HuH-7.5 (cell line): ENCODE measurements around the gene KIF26A.

Experiments
- DNase-seq: peaks from one replicate; pipeline ENCODE4 v3.0.0; 2011; ENCODE audit warnings: low spot score

KIF26A gene

GRCh38 chr14:104113631-104114420 lies 24.6 kb upstream of the KIF26A start:
- DNase-seq, result no peak

DNA sequence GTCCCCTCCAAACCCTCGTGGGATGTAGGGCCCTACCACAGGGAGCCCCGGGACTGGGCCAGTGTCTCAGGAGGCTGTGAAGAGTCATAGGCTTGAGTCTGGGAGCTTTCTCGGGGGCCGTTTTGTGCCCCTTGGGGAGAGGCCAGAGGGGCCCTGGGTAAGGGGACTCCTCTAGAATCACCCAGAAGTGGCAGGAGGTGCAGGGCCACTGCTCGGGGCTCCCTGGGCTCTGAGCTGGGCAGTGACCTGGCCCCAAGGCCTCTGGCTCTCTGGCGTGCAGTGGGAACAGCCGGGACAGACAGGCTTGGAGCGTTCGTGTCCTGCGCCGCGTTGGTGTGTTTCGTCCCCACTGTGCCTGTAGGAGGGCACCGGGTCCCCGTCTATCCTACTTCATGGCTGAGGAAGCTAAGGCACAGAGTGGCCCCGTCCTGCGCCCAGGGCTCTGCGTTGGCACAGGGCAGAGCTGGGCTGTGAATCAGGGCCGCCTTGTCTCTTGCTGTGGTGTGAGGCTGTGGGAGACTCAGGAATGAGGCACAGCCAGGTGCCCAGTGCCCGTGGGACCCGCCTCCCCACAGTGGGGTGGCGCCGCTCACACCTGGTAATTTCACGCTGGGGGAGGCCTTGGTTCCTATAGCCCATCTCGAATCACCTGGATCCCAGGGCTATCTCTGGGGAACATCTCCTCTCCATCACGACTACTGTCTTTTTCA lies 23.8 kb upstream of the KIF26A start:
- DNase-seq, result no peak

DNA sequence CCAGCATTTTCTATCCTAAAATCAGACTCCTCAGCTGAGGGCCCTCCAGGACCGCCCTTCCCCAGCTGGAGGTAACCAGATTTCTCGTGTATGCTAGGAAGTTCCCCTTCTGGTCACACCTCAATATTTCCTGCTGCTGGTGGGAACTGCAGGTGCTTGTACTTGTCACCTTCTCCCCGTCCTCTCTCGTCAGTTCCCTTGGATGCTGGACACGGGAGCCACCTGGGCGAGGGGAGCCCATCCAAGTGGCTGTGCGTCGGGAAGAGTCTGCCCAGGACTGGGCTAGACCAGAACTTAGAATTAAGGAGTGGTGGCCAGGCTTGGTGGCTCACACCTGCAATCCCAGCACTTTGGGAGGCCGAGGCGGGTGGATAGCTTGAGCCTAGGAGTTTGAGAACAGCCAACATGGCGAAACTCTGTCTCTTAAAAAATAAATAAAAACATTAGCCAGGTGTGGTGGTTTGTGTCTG lies 23.2 kb upstream of the KIF26A start:
- DNase-seq, result no peak

GRCh38 chr14:104115691-104116287 lies 22.6 kb upstream of the KIF26A start:
- no peak for DNase-seq

- DNase-seq, result no peak
Observed at GRCh38 chr14:104116288-104116755, 22.1 kb upstream of the KIF26A start.

- DNase-seq, result no peak
Observed at GRCh38 chr14:104116756-104117340, 21.5 kb upstream of the KIF26A start.

GRCh38 chr14:104117341-104118005 lies 20.9 kb upstream of the KIF26A start:
- DNase-seq, result no peak

DNA sequence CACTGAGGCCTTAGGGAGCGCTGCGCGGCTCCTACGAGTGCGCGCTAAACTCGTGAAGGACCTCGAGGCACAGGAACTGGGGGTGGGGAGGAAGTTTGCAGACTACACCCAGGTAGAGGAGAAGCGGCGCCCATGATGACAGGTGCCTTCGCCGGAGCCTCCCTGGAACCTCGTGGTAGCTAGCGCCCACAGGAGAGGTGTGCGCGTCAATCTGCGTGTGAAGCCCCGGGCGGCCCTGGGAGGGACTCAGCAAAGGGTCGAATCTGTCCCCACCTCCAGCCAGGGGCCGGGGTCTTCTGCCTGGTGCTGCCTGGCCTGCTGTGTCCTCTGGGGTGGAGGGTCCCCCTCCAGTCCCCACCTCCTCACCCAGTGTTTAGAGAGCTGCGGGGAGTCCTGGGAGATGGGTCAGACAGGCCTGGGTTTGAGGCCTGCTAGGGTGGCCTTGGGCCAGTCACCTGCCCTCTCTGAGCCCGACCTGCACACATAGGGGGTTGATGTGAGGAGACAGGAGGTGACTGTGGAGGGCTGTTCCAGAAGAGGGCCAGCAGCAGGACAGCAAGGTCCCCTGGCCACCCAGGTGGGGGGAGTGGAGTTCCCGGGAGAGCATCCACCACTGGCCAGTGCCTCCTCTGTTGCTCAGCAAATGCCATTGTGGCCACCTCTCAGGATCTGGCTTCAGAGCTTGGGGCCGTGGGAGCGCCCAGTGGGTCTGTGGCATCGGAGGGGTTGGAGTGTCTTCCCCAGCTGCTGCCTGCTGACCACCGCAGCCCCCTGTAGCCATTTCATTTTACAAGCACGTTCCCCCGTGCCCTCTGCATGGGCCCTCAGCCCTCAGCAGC lies 20.2 kb upstream of the KIF26A start:
- DNase-seq, result no peak

- DNase-seq, result no peak
Observed at GRCh38 chr14:104119119-104119487, 19.3 kb upstream of the KIF26A start.

DNA sequence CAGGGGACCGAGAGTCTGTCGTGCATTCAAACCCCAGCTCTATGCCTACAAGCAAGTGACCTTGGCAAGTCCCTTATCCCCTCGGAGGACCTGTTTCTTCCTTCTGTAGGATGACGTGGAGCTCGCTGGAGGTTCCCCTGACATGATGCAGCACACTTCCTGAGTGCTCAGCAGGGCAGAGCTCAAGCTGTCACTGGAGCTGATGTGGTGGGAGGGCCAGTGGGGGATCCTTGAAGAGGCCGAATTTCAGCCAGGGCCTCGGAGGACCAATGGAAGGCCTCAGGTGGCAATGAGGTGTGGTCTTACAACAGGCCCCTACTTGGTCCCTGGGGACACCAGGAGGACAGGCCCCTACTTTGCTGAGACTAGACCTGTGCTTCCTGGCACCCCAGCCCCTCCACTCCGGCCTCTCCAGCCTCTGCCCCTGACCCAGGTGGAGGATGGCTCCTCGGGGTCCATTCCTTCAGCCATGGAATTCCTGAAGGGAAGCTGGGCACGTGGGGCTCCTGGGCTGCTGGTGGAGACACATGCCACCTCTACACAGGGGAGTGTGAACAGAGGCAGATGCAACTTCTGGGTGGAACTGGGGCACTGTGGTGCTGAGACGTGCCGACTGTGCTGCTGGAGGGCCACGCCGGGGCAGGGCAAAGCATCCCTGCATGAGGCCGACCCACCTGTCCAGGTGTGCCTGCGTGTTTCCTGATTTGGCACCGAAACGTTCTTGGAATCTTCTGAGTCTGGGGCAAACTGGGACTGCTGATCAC lies 18.7 kb upstream of the KIF26A start:
- no peak for DNase-seq

GRCh38 chr14:104120281-104120741 lies 18.1 kb upstream of the KIF26A start:
- no peak for DNase-seq

DNA sequence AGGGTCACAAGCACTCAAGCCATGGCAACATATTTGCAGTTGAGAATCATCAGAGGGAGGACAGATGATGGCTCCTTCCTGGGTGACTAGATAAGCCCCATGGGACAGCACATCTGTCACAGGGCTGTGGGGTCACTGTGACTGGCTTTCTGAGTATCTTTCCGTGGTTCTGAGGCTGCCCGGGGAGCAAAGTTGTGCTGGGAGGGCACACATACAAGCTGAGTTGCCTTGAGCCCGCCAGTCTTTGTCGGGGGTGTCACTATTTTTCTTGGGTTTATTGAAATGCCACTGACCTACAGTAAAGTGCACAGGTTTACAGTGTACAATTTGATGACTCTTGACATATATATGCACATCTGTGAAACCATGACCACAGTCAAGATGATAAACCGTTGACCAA lies 17.2 kb upstream of the KIF26A start:
- no peak for DNase-seq

GRCh38 chr14:104123879-104124278 lies 14.5 kb upstream of the KIF26A start:
- no peak for DNase-seq

- DNase-seq, result no peak
Observed at GRCh38 chr14:104125011-104125410, 13.4 kb upstream of the KIF26A start.

DNA sequence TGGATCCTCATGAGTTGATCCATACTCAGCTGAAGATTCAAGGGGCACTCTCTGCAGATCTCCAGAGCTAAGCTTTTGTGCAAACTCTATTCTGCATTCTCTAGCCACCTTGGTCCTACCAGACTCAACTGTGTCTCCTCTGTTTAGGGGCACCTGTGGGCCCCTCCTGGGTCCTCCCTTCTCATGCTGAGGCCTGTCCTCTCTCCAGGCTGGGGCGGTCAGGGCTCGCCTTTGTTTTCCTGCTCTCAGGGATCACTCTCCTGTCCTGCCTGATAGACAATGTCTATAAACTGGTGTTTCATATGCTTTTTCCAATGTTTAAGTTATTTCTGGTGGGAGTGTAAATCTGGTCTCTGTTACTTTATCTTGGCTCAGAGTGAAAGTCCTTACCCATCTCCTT lies 11.6 kb upstream of the KIF26A start:
- no peak for DNase-seq

- no peak for DNase-seq
Observed at GRCh38 chr14:104128981-104129380, 9.4 kb upstream of the KIF26A start.

- no peak for DNase-seq
Observed at GRCh38 chr14:104129556-104129955, 8.8 kb upstream of the KIF26A start.

- no peak for DNase-seq
Observed at GRCh38 chr14:104130974-104131651, 7.3 kb upstream of the KIF26A start.

GRCh38 chr14:104131968-104132732 lies 6.2 kb upstream of the KIF26A start:
- DNase-seq, result no peak
